Epithelial cell of umbilical artery (primary cell): Measurements from ENCODE around the gene PLGRKT. TPM values are rescaled to one million over a fixed set of nuclear protein-coding genes. Genes with fewer than 3 reads are reported as not detected.

Source experiments
- total RNA-seq: library from RNA; depleted of rRNA; stranded (reverse); fragments of >200 nt; gene quantifications from 2 replicates; pipeline ENCODE4 v1.2.3, GENCODE V29; 2014

Gene PLGRKT
- total RNA-seq: 19.8 and 22.8 TPM in 2 replicates

GRCh38 chr9:5437254-5438216, at the start of gene PLGRKT:
Gene PLGRKT (minus strand): TSS chr9:5437925. CDS start chr9:5431977, 5,948 bp downstream.

DNA sequence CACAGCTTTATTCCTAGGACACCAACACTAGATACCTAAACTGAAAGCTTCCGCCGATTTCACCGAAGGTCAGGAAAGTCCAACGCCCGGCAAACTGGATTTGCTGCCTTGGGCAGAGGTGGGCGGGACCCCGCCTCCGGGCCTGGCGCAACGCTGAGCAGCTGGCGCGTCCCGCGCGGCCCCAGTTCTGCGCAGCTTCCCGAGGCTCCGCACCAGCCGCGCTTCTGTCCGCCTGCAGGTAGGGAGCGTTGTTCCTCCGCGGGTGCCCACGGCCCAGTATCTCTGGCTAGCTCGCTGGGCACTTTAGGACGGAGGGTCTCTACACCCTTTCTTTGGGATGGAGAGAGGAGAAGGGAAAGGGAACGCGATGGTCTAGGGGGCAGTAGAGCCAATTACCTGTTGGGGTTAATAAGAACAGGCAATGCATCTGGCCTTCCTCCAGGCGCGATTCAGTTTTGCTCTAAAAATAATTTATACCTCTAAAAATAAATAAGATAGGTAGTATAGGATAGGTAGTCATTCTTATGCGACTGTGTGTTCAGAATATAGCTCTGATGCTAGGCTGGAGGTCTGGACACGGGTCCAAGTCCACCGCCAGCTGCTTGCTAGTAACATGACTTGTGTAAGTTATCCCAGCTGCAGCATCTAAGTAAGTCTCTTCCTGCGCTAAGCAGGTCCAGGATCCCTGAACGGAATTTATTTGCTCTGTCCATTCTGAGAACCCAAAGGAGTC, 12.8 kb upstream of the PLGRKT start, which contains the start of gene CD274:
Gene CD274, plus strand, starts transcription at position 184 of the 733 bp plus-strand sequence. CDS start 5,572 bp downstream, outside the sequence.

DNA sequence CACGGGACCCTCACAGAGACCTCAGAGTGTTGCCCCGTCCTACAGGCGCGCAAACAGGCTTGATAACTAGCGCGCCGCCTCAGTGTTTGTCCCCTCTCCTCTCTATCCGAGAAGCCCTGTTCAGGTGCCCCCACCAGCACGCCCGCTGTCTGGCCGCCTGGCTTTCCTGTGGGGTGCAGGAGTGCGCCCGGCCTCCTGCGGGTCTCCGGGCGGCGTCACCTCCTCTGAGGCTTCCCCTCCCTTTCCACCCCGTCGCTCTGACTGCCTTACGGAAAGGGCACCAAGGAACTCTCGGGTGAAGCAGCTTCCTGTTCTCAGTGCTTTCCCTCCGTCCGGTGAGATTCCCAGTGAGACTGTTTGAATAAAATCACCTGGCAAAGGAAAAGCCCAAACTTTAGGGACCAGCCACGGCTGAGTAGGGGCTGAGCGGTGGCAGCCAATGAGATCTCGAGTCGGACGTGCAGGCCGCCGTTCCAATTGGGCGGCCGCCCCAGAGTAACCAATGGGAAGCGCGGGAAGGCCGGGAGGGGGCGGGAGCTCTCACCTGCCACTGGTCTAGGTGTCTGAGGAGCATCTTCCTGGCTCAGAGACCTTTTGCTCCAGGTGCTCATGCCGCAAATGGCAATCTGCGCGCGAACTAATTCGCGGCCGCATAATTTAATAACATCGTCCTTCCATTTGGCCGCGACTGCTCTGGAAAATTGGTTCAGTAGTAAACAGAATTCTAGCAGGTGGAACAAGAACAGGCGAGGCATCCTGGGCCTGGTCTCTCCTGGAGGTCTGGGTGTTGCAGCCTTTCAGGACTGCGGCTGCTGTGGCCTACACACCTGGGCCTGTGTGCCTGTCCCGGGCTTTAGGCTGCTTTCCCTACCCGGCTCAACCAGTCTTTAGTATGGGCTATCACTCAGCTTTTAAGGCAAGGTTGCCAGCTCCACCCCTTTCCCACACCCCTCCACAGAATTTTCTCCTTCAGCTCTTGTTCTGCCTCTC, 98.4 kb downstream of the PLGRKT start, which contains the start of gene RLN1:
Gene RLN1, minus strand, starts transcription at position 885 of the 990 bp plus-strand sequence. Its CDS starts 130 bp downstream, at position 755.

Other genes starting within 250 kb of the PLGRKT start
- gene INSL4, start 206.5 kb downstream of the PLGRKT start, total RNA-seq: not detected in 2 replicates
- 0.32 TPM in 1 of 2 replicates, not detected in the other for gene RLN2, start 133.2 kb downstream of the PLGRKT start, total RNA-seq
- not detected in 2 replicates for gene RLN1, start 98.0 kb downstream of the PLGRKT start, total RNA-seq
- gene CD274, start 12.6 kb upstream of the PLGRKT start, total RNA-seq: 17.9 and 47.0 TPM in 2 replicates
- 12.0 and 20.8 TPM in 2 replicates for gene PDCD1LG2, start 72.6 kb upstream of the PLGRKT start, total RNA-seq
- 27.3 and 34.3 TPM in 2 replicates for gene RIC1, start 191.2 kb upstream of the PLGRKT start, total RNA-seq